GM15510 (cell line): Measurements from ENCODE around the gene BRD3.

Experiments
- POLR2A ChIP-seq: IDR thresholded peaks from 3 replicates; pipeline ENCODE4 v1.6.1; 2011; ENCODE audit warnings: borderline replicate concordance; ENCODE audit not compliant: insufficient read length; ENCODE audit errors: extremely low read depth

BRD3 gene

DNA sequence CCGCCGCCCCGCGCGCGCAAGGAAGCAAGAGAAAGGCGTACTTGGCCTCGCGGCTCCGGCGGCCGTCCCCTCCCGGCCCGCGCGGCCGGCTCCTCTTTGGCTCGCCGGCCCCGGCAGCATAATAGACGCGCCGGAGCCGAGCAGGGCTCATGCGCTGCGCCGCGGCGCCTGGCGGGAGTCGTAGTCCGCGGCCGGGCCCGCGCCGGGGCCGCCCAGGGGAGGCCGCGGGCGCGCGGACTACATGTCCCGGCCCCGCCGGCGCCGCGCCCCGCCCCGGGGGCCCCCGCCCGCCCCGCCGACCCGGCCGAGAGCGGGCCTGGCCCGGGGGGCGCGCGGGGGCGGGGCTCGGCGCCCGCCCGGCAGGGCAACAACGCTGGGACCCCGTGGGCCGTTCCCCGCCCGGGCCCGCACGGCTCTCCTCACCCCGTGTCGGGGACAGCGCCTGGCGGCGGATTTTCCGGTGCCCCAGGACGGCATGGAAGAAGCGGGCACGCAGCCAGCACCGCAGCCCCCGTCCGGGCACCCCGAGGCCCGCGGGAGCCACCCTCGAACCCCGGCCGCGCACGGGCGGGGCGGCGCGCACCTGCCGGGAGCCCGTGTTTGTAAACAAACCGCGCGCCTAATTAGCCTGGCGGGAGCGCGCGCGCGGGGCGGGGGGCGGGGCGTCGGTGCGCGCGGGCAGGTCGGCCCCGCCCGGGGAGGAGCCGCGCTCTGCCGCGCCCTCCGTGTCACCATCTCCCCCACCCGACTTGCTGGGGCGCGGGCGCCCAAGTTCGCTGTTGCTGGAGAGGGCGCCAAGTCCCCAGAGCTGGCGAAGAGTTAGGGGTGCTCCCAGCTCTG is at the start of gene BRD3:
Gene BRD3, minus strand, starts transcription at position 123 of the 840 bp plus-strand sequence. CDS start 14,549 bp downstream, outside the sequence.
- peak; percentile 78 for TF ChIP-seq POLR2A

DNA sequence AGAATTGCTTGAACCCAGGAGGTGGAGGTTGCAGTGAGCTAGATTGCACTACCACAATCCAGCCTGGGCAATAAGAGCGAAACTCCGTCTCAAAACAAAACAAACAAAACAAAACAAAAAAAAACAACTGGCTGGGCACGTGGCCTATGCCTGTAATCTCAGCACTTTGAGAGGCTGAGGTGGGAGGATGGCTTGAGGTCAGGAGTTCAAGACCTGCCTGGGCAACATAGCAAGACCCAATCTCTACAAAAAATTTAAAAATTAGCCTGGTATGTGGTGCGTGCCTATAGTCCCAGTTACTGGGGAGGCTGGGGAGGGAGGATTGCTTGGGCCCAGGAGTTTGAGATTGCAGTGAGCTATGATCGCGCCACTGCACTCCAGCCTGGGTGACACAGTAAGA is 44.7 kb upstream of the BRD3 start:
- TF ChIP-seq POLR2A: no peak

DNA sequence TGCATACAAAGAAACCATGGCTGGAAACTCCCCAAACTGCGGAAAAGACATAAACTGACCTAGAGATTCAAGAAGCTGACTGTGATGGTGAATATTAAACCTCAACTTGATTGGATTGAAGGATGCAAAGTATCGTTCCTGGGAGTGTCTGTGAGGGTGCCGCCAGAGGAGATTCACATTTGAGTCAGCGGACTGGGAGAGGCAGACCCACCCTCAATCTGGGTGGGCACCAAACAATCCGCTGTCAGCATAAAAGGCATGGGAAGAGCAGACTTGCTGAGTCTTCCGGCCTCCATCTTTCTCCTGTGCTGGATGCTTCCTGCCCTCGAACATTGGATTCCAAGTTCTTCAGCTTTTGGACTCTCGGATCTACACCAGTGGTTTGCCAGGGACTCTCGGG is 43.2 kb upstream of the BRD3 start:
- no peak for TF ChIP-seq POLR2A

DNA sequence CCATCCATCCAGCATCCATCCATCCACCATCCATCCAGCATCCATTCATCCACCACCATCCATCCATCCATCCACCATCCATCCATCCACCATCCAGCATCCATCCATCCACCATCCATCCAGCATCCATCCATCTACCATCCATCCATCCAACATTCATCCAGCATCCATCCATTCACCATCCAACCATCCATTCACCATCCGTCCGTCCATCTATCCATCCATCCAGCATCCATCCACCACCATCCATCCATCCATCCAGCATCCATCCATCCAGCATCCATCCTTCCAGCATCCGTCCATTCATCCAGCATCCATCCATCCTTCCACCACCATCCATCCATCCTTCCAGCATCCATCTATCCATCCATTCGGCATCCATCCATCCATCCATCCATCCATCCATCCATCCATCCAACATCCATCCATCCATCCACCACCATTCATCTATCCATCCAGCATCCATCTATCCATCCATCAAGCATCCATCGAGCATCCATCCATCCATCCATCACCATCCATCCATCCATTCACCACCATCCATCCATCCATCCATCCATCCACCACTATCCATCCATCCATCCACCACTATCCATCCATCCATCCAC is 35.7 kb upstream of the BRD3 start:
- TF ChIP-seq POLR2A: no peak

DNA sequence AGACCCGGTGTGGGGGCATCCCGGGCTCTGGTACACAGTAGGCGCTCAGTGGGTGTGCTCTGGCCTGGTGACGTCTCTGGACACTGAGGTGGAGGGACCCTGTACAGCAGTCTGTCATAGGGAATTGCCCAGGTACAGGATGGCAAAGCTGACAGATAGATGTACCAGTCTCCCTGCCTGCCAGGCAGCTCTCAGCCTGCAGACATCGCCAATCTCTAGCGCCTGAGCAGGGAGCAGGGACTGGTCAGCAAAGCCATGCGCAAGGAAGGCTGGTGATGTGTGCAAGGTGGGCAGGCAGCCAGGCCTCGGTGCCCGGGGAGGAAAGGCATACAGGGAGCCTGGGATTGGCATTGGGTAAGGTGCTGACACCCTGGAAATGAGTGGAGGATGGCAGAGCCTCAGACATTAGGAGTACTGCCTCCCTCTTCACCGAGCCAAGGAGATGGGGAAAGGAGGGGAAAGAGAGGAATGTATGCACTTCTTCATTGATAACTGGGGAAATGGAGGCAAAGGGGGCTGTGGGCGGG is 33.9 kb upstream of the BRD3 start:
- TF ChIP-seq POLR2A: no peak

DNA sequence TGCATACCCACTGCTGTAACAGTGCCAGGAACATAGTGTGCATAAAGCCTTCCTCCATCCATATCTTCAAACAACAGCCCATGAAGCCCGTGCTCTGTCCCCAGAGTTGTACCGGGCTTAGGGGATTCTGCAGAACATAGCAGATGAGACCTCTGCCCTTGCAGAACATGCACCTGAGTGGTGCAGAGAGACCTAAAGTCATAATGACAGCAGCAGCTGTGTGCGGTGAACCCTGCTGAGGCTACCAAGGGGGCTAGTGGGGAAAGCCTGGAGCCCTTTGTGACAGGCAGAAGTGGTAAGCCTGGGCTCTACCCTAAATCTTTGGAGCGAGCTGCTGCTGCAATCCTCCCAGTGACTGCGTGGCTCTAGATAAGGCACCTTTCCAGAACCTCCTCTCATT is 32.2 kb upstream of the BRD3 start:
- no peak for TF ChIP-seq POLR2A

DNA sequence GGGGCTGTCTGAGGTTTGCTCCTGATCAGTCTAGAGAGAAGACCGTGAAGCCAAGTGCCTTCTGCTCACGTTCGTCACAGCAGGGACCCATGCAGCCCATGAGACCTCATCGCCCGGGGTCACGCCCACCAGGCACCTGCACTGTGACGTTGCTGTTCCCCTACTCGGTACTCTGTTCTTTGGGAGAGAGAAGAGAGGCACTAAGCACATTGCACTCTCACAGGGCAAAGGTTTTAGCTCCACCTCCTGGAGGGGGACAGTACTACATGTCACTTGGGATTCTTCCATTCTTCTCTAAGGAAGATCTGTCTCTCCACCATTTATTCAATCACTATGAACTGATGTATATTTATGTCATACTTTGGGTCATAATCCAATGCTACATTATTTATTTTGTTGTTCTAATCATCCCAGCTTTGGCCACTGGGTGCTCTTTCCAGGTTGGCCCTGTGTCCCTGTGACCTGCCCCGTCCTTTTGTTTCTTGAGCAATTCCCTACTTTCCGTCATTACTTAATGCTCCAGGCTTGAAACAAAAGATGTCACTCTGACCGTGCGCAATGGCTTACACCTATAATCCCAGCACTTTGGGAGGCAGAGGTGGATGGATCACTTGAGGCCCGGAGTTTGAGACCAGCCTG is 31.4 kb upstream of the BRD3 start:
- no peak for TF ChIP-seq POLR2A

DNA sequence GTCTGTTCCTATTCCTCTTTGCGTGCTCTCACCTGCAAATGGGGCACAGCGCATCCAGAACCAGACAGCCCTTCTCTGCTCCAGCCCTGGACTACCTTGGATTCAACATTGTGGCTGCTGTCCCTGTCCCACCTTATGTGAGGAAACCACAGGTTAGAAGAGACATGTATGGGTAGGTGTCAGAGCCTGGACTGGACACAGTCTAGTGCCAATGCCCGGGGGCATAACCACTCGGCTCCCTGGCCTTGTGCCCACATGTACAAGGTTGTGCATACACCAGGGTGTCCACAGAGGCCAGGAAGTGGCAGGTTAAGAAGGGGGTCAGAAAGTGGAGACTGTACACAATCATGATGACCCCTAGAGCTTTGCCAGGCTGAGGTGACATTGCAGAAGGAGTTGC is 22.1 kb upstream of the BRD3 start:
- TF ChIP-seq POLR2A: no peak

DNA sequence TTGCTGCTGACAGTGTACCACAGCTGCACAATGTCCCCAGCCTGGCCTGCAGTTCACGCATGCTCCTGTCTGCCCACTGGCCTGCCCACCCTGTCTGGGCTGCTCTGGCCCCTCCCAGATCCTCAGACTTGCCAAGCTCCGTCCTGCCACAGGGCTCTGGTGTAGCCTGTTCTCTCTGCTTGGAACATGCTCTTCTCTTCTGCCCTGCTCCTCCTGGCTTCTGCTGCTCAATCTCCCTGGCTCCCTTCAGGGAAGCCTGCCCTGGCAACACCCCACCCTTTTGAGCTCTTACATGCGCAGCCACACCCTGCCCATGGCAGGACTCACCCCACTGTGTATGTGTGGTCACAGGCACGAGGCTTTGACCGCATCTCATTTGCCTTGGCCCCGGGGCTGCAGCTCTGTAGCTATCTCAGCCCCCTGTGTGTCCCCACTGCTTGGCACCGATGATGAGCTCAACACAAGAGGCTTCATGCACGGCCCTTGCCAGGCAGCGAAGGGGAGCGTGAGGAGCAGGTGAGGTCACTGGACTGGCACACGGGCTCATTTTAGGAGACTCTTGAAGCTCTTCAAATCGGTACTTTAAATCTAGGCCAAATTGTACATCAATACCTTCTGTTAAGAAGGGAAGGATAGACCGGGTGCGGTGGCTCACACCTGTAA is 20.4 kb upstream of the BRD3 start:
- no peak for TF ChIP-seq POLR2A

DNA sequence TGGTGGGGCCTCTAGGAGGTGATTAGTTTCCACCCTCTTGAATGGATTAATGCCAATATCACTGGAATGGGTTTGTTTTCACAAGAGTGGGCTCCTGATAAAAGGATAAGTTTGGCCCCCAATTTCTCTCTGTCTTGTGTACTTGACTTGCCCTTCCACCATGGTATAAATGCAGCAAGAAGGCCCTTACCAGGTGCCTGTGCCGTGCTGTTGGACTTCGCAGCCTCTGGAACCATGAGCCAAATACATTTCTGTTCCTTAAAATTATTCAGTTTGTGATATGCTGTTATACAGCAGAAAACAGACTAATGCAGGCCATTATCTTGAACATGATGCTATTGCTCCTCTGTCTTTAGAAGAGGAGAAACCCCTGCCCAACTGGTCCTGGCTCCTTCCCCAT is 17.8 kb upstream of the BRD3 start:
- no peak for TF ChIP-seq POLR2A

DNA sequence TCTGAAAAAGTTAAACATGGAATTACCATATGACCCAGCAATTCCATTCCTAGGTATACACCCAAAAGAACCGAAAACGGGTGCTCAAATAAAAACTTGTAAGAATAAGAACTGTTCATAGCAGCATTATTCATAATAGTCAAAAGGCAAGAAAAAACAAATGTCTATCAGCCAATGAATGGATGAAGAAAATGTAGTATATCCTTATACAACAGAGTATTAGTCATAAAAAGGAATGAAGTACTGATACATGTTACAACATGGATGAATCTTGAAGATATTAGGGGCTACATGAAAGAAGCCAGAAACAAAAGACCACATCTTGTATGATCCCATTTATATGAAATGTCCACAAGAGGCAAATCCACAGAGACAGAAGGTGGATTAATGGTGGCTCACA is 15.6 kb upstream of the BRD3 start:
- TF ChIP-seq POLR2A: no peak

DNA sequence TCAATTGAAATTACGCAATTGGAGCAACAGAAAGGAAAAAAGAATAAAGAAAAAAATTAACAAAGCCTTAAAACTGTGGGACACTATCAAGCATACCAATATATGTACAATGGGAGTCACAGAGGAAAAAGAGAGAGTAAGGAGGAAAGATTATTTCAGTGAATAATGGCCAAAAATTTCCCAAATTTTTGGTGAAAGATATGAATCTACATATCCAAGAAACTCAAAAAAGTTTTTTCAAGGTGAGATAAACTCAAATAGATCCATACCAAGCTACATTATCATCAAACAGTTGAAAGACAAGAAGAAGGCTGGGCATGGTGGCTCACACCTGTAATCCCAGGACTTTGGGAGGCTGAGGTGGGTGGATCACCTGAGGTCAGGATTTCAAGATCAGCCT is 8.8 kb upstream of the BRD3 start:
- TF ChIP-seq POLR2A: no peak

DNA sequence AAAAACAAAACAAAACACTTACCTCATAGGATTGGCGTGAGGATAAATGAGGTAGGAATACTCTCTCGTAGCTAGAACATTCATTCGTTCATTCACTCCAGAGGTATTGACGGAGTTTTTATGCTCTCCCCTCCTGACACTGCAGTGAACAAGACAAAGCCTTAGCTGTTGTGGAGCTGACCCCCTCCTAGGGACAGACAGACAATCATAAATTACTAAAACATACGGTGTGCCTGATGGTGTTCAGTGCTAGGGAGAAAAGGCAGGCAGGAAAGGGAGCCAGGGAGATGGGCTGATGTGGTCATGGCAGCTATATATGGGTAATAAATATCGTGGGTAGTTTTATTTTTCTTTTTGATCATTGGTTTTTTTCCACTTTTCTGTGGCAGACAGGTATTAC is 5.7 kb upstream of the BRD3 start:
- no peak for TF ChIP-seq POLR2A

DNA sequence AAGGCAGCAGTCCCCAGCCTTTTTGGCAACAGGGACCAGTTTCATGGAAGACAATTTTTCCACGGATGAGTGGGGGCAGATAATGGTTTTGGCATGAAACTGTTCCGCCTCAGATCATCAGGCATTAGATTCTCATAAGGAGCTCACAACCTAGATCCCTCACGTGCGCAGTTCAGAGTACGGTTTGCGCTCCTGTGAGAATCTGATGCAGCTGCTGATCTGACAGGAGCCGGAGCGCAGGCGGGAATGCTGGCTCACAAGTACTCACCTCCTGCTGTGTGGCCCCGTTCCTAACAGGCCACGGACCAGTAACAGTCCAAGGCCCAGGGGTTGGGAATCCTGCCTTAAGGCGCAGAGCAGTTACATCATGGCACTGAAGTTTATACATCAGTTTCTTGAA is 3.3 kb upstream of the BRD3 start:
- no peak for TF ChIP-seq POLR2A
